ENCODE results near the gene MX2.

Gene MX2

GRCh38 chr21:41443562-41443961, 81.7 kb downstream of the MX2 start:
- H3K36me3 ChIP-seq (ENCODE audit: control insufficient read depth, insufficient read depth, low read length): no peaks in the 10 kb centered on the region

GRCh38 chr21:41444703-41445464, 83.1 kb downstream of the MX2 start:
- Histone ChIP-seq H3K9ac (no peak overlapping the region), H3K4me2 (ENCODE audit: low read length) (no peak overlapping the region), H3K4me3 (ENCODE audit: low read depth, low read length) (no peak overlapping the region), H3K27me3 (ENCODE audit: control insufficient read depth, insufficient read depth, low read length) (no peaks in the 10 kb centered on the region), H3K79me2 (no peaks in the 10 kb centered on the region), H2AFZ (no peak overlapping the region), H3K27ac (no peak overlapping the region), H3K36me3 (ENCODE audit: control insufficient read depth, insufficient read depth, low read length) (no peaks in the 10 kb centered on the region), H3K4me1 (peaks cover 4% of the 10 kb centered on the region), H3K9me3 (ENCODE audit: control insufficient read depth, low read length) (no peaks in the 10 kb centered on the region)
- no peak for TF ChIP-seq CTCF (IDR thresholded peaks at IDR 0.05)

More at GRCh38 chr21:41443562-41443961, 81.7 kb downstream of the MX2 start:
- Histone ChIP-seq H3K9ac (no peak overlapping the region), H3K4me1 (peaks cover 4% of the 10 kb centered on the region), H3K27ac (no peak overlapping the region), H3K4me2 (ENCODE audit: low read length) (no peak overlapping the region), H2AFZ (no peak overlapping the region), H3K9me3 (ENCODE audit: control insufficient read depth, low read length) (no peaks in the 10 kb centered on the region), H3K27me3 (ENCODE audit: control insufficient read depth, insufficient read depth, low read length) (no peaks in the 10 kb centered on the region), H3K79me2 (no peaks in the 10 kb centered on the region), H3K4me3 (ENCODE audit: low read depth, low read length) (no peak overlapping the region)
- TF ChIP-seq CTCF (IDR thresholded peaks at IDR 0.05): no peak

GRCh38 chr21:41445465-41445862, 83.6 kb downstream of the MX2 start:
- no peaks in the 10 kb centered on the region for H3K36me3 ChIP-seq (ENCODE audit: control insufficient read depth, insufficient read depth, low read length)
- no peak for TF ChIP-seq CTCF (IDR thresholded peaks at IDR 0.05)
- H3K4me2 ChIP-seq (ENCODE audit: low read length): no peak overlapping the region
- no peak overlapping the region for H2AFZ ChIP-seq
- H3K9ac ChIP-seq: no peak overlapping the region
- H3K27me3 ChIP-seq (ENCODE audit: control insufficient read depth, insufficient read depth, low read length): no peaks in the 10 kb centered on the region
- H3K4me1 ChIP-seq: peaks cover 4% of the 10 kb centered on the region
- H3K9me3 ChIP-seq (ENCODE audit: control insufficient read depth, low read length): no peaks in the 10 kb centered on the region
- H3K27ac ChIP-seq: no peak overlapping the region
- H3K79me2 ChIP-seq: no peaks in the 10 kb centered on the region
- no peak overlapping the region for H3K4me3 ChIP-seq (ENCODE audit: low read depth, low read length)

- H3K9ac ChIP-seq: no peak overlapping the region
- no peaks in the 10 kb centered on the region for H3K9me3 ChIP-seq (ENCODE audit: control insufficient read depth, low read length)
- H3K79me2 ChIP-seq: no peaks in the 10 kb centered on the region
- H3K27me3 ChIP-seq (ENCODE audit: control insufficient read depth, insufficient read depth, low read length): no peaks in the 10 kb centered on the region
- no peak overlapping the region for H3K4me2 ChIP-seq (ENCODE audit: low read length)
- no peak overlapping the region for H3K27ac ChIP-seq
- H3K36me3 ChIP-seq (ENCODE audit: control insufficient read depth, insufficient read depth, low read length): no peaks in the 10 kb centered on the region
- no peak overlapping the region for H3K4me3 ChIP-seq (ENCODE audit: low read depth, low read length)
- no peak for TF ChIP-seq CTCF (IDR thresholded peaks at IDR 0.05)
- H3K4me1 ChIP-seq: peaks cover 4% of the 10 kb centered on the region
- H2AFZ ChIP-seq: no peak overlapping the region
Observed at GRCh38 chr21:41446586-41446985, 84.8 kb downstream of the MX2 start.

GRCh38 chr21:41447356-41447755, 85.5 kb downstream of the MX2 start:
- Histone ChIP-seq H2AFZ (no peak overlapping the region), H3K9ac (no peak overlapping the region), H3K27ac (no peak overlapping the region), H3K4me2 (ENCODE audit: low read length) (no peak overlapping the region), H3K9me3 (ENCODE audit: control insufficient read depth, low read length) (no peaks in the 10 kb centered on the region), H3K79me2 (no peaks in the 10 kb centered on the region), H3K4me1 (peaks cover 4% of the 10 kb centered on the region), H3K27me3 (ENCODE audit: control insufficient read depth, insufficient read depth, low read length) (no peaks in the 10 kb centered on the region), H3K36me3 (ENCODE audit: control insufficient read depth, insufficient read depth, low read length) (no peaks in the 10 kb centered on the region), H3K4me3 (ENCODE audit: low read depth, low read length) (no peak overlapping the region)
- no peak for TF ChIP-seq CTCF (IDR thresholded peaks at IDR 0.05)

Measured in parathyroid adenoma (tissue), 2 donors.